Transverse colon (tissue), 4 donors: ENCODE results near the gene CADPS2. TPM values are rescaled to one million over a fixed set of nuclear protein-coding genes. Genes with fewer than 3 reads are reported as not detected.

Experiments used
- DNase-seq: peaks from one replicate; pipeline ENCODE4 v3.0.0-alpha.2; 2019
- H3K27ac ChIP-seq, 4 donors: fragments of 200-600 bp; sonication (generic); 2 replicates each; pipeline ENCODE4 v1.5.1; 2016 to 2018; ENCODE audit warnings: inconsistent platforms in 4 of 4
- H3K27me3 ChIP-seq: fragments of 200-600 bp; sonication (generic); 2 replicates; pipeline ENCODE4 v1.5.1; 2017; ENCODE audit warnings: inconsistent platforms
- H3K36me3 ChIP-seq, 4 donors: fragments of 200-600 bp; sonication (generic); 2 replicates each; pipeline ENCODE4 v1.5.1; 2017 to 2019; ENCODE audit warnings: inconsistent platforms in 4 of 4
- H3K4me1 ChIP-seq, 4 donors: fragments of 200-600 bp; sonication (generic); 2 replicates each; pipeline ENCODE4 v1.5.1; 2017 to 2020; ENCODE audit warnings: inconsistent platforms in 4 of 4
- H3K4me3 ChIP-seq, 4 donors: fragments of 200-600 bp; sonication (generic); 1 replicate in 1 of 4; 2 replicates in 3 of 4; pipeline versions ENCODE4 v1.5.1 to v1.6.1; 2017 to 2019; ENCODE audit warnings: inconsistent platforms in 4 of 4
- H3K9me3 ChIP-seq, 2 donors: fragments of 200-600 bp; sonication (generic); 2 replicates each; pipeline ENCODE4 v1.5.1; 2017 to 2019; ENCODE audit warnings: inconsistent platforms in 2 of 2
- EP300 ChIP-seq: sonication (generic); formaldehyde crosslinking; IDR thresholded peaks from one replicate; pipeline ENCODE4 v1.6.1; 2017; ENCODE audit warnings: antibody characterized with exemption, low read depth
- POLR2A ChIP-seq: fragments of 450-650 bp; IDR thresholded peaks from one replicate; pipeline ENCODE4 v1.6.1; 2016; ENCODE audit warnings: antibody characterized with exemption, mild to moderate bottlenecking, moderate library complexity
- POLR2AphosphoS5 ChIP-seq, 3 donors: sonication (generic); formaldehyde crosslinking; IDR thresholded peaks; one replicate each; pipeline ENCODE4 v1.6.1; 2016; ENCODE audit warnings: antibody characterized with exemption in 3 of 3
- WGBS, 2 donors: methylation state at CpG; one replicate each; pipeline ENCODE4 v1.1.5; 2018; ENCODE audit warnings: low coverage in 1 of 2; 5-methylcytosine and 5-hydroxymethylcytosine counted together
- in situ Hi-C, 4 donors: fragments of 200-750 bp; cut with MboI; loops; one replicate each; pipeline versions ENCODE4 v1.15.0 to v1.15.1; 2017; ENCODE audit warnings: low sequenced_read_pairs in 3 of 4, low pct_ligation_motif_present in 1 of 4, low pct_unique_long_range_greater_than_20kb in 1 of 4
- intact Hi-C: fragments of 100-400 bp; cut with DNase I; formaldehyde crosslinking; loops from one replicate; pipeline ENCODE4 v1.15.1; 2023; ENCODE audit warnings: low total_unique reads
- total RNA-seq, 4 donors: library from RNA; depleted of rRNA; stranded (reverse); fragments of >200 nt; gene quantifications; one replicate each; pipeline ENCODE4 v1.1.0, GENCODE V29; 2016
- TF ChIP-seq, protein P1 (sequence below), 5 experiments: fragments of 200-600 bp in 3 of 5; fragments of 450-650 bp in 2 of 5; sonication (generic) in 3 of 5; IDR thresholded peaks; 1 replicate in 2 of 5; 2 replicates in 3 of 5; pipeline ENCODE4 v1.5.1; 2016 to 2017; ENCODE audit warnings: antibody characterized with exemption in 5 of 5, inconsistent platforms in 3 of 5, mild to moderate bottlenecking in 2 of 5, moderate library complexity in 1 of 5

Gene CADPS2
- total RNA-seq, 4 donors from 2014 or later, result 9.0 to 15.2 (median 12.6) TPM

DNA sequence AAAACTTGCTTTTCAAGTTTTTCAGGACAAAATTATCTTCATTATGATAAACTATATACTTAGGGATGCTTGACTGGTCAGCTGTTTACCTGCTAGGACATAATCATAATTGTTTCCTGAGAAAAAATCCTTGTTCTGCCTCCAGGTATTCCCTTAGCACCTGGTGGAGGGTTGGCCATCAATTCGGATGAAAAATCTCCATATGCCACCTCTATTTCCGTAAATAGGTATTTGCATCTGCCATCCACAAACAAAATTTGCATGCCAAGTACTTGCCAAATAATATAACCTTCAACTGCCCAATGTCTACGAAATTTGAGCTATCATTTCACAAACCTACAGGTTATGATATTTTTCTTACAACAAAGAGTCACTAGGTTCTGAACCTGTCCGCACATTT is 313.6 kb downstream of the CADPS2 start:
- no peaks in the 10 kb centered on the region for H3K27me3 ChIP-seq
- no peaks in the 10 kb centered on the region for H3K4me1 ChIP-seq
- H3K9me3 ChIP-seq, result no peaks in the 10 kb centered on the region
- TF ChIP-seq POLR2AphosphoS5 (IDR thresholded peaks at IDR 0.05) (no peak), EP300 (no peak), POLR2A (no peak)
- TF ChIP-seq, protein P1, sequence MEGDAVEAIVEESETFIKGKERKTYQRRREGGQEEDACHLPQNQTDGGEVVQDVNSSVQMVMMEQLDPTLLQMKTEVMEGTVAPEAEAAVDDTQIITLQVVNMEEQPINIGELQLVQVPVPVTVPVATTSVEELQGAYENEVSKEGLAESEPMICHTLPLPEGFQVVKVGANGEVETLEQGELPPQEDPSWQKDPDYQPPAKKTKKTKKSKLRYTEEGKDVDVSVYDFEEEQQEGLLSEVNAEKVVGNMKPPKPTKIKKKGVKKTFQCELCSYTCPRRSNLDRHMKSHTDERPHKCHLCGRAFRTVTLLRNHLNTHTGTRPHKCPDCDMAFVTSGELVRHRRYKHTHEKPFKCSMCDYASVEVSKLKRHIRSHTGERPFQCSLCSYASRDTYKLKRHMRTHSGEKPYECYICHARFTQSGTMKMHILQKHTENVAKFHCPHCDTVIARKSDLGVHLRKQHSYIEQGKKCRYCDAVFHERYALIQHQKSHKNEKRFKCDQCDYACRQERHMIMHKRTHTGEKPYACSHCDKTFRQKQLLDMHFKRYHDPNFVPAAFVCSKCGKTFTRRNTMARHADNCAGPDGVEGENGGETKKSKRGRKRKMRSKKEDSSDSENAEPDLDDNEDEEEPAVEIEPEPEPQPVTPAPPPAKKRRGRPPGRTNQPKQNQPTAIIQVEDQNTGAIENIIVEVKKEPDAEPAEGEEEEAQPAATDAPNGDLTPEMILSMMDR (IDR thresholded peaks at IDR 0.05), result no peak
- DNase-seq, result no peak
- WGBS, 2 donors, result 83 to 89% methylated on average over 4 of the region's 4 CpGs
- H3K27ac ChIP-seq, result no peak overlapping the region
- intact Hi-C loops (no loop called here), in situ Hi-C loops (no loop called here)
- H3K36me3 ChIP-seq, result no peaks in the 10 kb centered on the region
- H3K4me3 ChIP-seq, result no peak overlapping the region

GRCh38 chr7:122561326-122561725 is 324.9 kb downstream of the CADPS2 start:
- Histone ChIP-seq H3K9me3 (no peaks in the 10 kb centered on the region), H3K4me3 (no peak overlapping the region), H3K4me1 (no peaks in the 10 kb centered on the region), H3K36me3 (no peaks in the 10 kb centered on the region), H3K27ac (no peak overlapping the region), H3K27me3 (no peaks in the 10 kb centered on the region)
- intact Hi-C loops (no loop called here), in situ Hi-C loops (no loop called here)
- WGBS, 2 donors, result 87 to 92% methylated on average over 2 of the region's 2 CpGs
- no peak for DNase-seq
- no peak for TF ChIP-seq POLR2A
- TF ChIP-seq EP300, result no peak
- no peak for TF ChIP-seq POLR2AphosphoS5 (IDR thresholded peaks at IDR 0.05)
- TF ChIP-seq, protein P1 (IDR thresholded peaks at IDR 0.05), result no peak

GRCh38 chr7:122556873-122557542 is 329.3 kb downstream of the CADPS2 start:
- no peaks in the 10 kb centered on the region for H3K9me3 ChIP-seq
- no peak for DNase-seq
- no peak overlapping the region for H3K27ac ChIP-seq
- WGBS, 2 donors, result 56 to 58% methylated on average over 7 of the region's 7 CpGs
- no peaks in the 10 kb centered on the region for H3K36me3 ChIP-seq
- H3K4me3 ChIP-seq, result no peak overlapping the region
- in situ Hi-C loops (no loop called here), intact Hi-C loops (no loop called here)
- H3K4me1 ChIP-seq, result no peaks in the 10 kb centered on the region
- TF ChIP-seq POLR2A (no peak), POLR2AphosphoS5 (IDR thresholded peaks at IDR 0.05) (no peak), EP300 (no peak)
- TF ChIP-seq, protein P1 (IDR thresholded peaks at IDR 0.05), result no peak
- no peaks in the 10 kb centered on the region for H3K27me3 ChIP-seq

DNA sequence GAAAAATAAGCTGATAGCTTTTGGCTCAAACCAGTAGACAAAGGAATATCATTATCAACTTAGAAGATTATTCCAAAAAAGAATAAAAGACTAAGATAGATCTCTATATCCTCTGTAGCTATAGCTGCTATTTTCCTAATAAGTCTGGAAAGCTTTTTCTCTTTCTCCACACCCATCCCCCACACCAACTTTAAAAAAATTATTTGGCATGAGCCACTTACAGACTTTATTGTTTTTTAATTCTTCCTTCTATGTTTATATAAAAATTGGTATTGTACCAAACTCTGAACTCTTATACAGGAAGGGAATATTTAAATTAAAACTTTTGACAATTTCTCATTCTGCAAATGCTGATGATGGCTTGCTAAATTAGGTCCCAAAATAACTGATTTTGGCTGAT is 330.0 kb downstream of the CADPS2 start:
- no peak overlapping the region for H3K27ac ChIP-seq
- in situ Hi-C loops (no loop called here), intact Hi-C loops (no loop called here)
- TF ChIP-seq, protein P1 (IDR thresholded peaks at IDR 0.05), result no peak
- TF ChIP-seq EP300 (no peak), POLR2A (no peak), POLR2AphosphoS5 (IDR thresholded peaks at IDR 0.05) (no peak)
- H3K36me3 ChIP-seq, result no peaks in the 10 kb centered on the region
- DNase-seq, result no peak
- no peaks in the 10 kb centered on the region for H3K9me3 ChIP-seq
- no peak overlapping the region for H3K4me3 ChIP-seq
- no peaks in the 10 kb centered on the region for H3K4me1 ChIP-seq
- no peaks in the 10 kb centered on the region for H3K27me3 ChIP-seq
